GM21576 (cell line): Measurements from ENCODE around the gene CBX3.
"Not testable (repeated sequence)": the region's sequence is repeated elsewhere in the genome, so short reads cannot be mapped to it uniquely, and the experiment has no call there.

Experiments
- ATAC-seq: cut with Tn5 transposase; IDR thresholded peaks from one replicate; pipeline ENCODE4 v1.9.1; 2021; ENCODE audit warnings: mild to moderate bottlenecking, moderate library complexity; ENCODE audit not compliant: unreplicated experiment

CBX3 gene

GRCh38 chr7:26169271-26169670, 32.3 kb upstream of the CBX3 start:
- no peak for ATAC-seq

GRCh38 chr7:26170663-26171062, 30.9 kb upstream of the CBX3 start:
- no peak for ATAC-seq

GRCh38 chr7:26171601-26172000, 29.9 kb upstream of the CBX3 start:
- ATAC-seq, result no peak

- ATAC-seq, result no peak
Measured at GRCh38 chr7:26172048-26172447, 29.5 kb upstream of the CBX3 start.

- ATAC-seq, result not testable (repeated sequence)
Measured at GRCh38 chr7:26175903-26176302, 25.6 kb upstream of the CBX3 start.

- not testable (repeated sequence) for ATAC-seq
Measured at GRCh38 chr7:26176696-26177095, 24.8 kb upstream of the CBX3 start.

- ATAC-seq, result not testable (repeated sequence)
Measured at GRCh38 chr7:26177269-26177668, 24.3 kb upstream of the CBX3 start.

GRCh38 chr7:26178272-26178960, 23.1 kb upstream of the CBX3 start:
- ATAC-seq, result no peak

- ATAC-seq, result no peak
Measured at GRCh38 chr7:26179422-26179821, 22.1 kb upstream of the CBX3 start.

- no peak for ATAC-seq
Measured at GRCh38 chr7:26179826-26180497, 21.6 kb upstream of the CBX3 start.

- ATAC-seq, result no peak
Measured at GRCh38 chr7:26180792-26181198, 20.8 kb upstream of the CBX3 start.

GRCh38 chr7:26181474-26182227, 19.9 kb upstream of the CBX3 start:
- ATAC-seq, result no peak

- ATAC-seq, result no peak
Measured at GRCh38 chr7:26182283-26182682, 19.3 kb upstream of the CBX3 start.

GRCh38 chr7:26182706-26183105, 18.8 kb upstream of the CBX3 start:
- no peak for ATAC-seq

GRCh38 chr7:26183545-26184280, 17.8 kb upstream of the CBX3 start:
- no peak for ATAC-seq

- ATAC-seq, result not testable (repeated sequence)
Measured at GRCh38 chr7:26184281-26185101, 17.1 kb upstream of the CBX3 start.

GRCh38 chr7:26185131-26185843, 16.3 kb upstream of the CBX3 start:
- ATAC-seq, result no peak

GRCh38 chr7:26185844-26186180, 15.7 kb upstream of the CBX3 start:
- no peak for ATAC-seq

GRCh38 chr7:26186364-26187311, 14.9 kb upstream of the CBX3 start:
- ATAC-seq, result no peak
